Bone marrow (tissue), 2 donors: ENCODE data around the gene TMEM9.

Source experiments
- DNase-seq, 2 donors: peaks; one replicate each; lab custom pipeline; 2025; lab: John Stamatoyannopoulos, UW

The TMEM9 gene

DNA sequence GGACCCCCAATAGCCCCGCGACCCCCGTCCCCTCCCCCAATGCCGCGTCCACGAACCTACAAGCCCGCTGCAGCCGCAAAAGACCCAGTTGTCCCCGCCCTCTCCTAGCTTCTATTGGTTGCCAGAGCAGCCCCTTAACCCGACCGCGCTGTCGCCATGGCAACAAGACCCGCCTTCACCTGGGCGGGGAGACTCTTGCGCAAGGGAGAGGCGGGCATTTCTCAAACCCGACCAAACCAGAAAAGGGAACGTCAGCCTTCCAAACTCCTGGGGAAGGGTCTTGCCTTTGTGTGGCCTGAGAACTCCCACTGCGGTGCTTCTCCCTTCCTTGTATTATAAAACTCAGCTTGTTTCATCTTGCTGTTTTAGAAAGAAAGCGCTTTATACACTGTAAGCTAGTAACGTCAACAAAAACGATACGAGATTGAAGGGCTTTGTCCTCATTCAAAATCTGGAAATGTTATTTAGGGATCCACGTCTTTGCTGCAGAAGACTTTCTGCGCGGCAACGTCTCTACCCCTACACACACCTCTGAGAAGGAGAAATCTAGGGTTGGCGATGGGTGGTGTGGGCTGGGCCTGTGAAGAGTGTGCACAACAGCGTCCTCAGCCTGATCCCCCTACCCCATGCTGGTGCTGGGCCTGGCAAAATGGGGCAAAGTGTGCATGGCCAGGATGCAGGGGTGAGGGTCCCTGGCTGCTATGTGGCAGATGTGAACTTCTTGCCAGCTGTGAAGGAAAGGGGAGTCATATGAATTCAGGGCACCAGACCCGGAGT lies at the start of gene TMEM9:
TMEM9 (minus strand) TSS at position 86 of the 777 bp plus-strand sequence. CDS start 551 bp downstream, outside the sequence.
- DNase-seq, result peak; percentile 84 to 90

DNA sequence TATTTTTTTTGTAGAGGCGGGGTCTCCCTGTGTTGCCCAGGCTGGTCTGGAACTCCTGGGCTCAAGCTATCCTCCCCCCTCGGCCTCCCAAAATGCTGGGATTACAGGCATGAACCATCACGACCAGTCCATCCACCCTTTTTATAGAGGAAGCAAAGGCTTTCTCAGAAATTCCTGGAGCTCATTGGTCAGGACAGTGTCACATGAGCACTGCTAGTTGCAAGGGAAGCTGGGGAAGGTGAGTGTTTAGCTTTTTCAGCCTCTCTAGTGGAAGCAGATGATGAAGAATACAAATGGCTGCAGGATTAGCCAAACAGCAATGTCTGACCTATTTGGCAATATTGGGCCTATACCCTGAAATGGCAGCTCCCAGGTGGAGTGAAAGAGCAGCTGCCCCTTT lies 44.3 kb upstream of the TMEM9 start:
- no peak for DNase-seq

DNA sequence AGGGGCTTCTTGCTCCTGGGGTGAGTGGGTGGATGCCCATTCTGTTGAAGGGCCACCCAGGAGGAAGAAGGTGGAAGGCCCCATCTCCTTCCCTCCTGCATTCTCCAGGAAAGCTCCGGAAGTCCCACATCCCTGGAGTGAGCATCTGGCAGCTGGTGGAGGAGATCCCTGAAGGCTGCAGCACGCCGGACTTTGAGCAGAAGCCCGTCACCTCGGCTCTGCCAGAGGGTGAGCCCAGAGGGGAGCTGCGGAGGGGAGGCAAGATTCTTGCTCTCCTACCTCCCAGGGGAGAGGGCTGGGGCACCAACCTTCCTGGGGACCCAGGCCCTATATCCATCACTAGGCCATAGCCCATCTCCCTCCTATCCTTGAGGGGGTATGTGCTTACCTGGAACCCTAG lies 39.8 kb upstream of the TMEM9 start:
- DNase-seq, result no peak

DNA sequence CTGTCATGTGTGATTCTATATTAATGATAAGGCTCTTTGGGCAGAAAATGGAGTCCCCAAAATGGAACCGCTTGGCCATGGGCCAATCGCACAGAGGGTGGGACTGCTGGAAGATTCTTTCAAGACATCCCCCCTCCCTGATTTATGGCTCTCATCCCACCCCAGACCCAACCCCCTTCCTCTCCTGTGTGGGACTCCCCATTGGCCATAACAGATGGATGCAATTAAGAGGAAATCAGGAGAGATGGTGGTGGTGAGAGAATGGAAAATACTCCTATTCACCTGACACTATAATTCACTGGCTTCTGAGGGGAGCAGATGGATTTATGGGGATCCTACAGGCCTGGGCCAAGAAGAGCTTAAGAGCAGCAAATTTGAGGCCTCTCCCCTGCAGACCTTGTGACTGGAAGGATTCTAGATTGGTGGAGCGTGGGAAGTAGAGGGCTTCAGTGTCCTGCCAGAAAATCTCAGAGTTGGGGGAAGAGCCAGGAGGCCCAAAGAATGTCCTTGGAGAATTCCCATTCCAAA lies 38.1 kb upstream of the TMEM9 start:
- DNase-seq, result no peak

DNA sequence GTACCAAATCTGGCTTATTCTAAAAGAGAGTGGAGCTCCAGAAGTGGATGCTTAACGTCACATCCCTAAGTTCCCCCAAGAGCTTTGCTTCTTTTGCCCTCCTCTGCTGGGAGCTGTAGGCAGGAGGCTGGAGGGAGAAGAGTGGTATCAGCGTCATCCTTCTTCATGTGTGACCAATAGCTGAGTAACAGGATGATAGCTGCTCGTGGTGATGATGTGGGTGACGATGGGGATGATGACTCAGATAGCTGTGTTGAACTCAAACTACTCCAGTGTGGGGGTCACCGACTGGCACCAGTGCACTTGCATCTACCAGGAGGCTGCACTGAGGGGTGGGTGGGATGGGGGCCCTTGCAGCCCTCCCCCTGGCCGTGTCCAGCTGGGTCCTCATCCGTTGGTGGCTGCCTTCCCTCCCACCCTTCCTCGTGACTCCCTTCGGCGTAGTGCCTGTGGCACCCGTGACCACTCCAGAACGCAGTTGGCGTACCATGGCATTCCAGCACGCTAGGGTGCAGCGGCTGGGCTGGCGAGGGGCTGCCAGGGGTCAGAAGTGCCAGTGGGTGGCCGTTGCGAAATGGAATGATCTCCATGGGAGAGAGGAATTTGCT lies 37.5 kb upstream of the TMEM9 start:
- no peak for DNase-seq

DNA sequence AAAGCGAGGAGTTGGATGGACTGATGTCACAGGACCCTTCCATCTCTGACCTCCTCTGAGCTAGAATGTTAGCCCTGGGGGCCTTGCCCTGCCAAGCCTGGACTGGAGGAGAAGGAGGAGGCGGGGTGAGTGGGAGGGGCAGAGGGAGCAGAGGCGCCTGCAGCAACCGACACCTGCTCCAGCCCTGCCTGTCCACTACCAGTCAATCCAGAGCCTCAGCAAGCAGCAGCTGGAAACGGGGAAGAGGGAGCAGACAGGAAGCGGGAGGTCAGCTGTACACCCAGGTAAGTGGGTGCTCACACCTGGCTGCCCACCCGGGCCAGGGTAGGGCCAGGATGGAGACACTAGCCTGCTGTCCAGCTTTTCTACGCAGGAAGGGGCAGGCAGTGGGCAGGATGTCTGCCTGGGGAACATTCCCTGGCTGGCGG lies 36.4 kb upstream of the TMEM9 start, which contains the start of gene IGFN1:
IGFN1 (plus strand) TSS at position 201 of the 428 bp plus-strand sequence. CDS start 2,470 bp downstream, outside the sequence.
- DNase-seq, result no peak

DNA sequence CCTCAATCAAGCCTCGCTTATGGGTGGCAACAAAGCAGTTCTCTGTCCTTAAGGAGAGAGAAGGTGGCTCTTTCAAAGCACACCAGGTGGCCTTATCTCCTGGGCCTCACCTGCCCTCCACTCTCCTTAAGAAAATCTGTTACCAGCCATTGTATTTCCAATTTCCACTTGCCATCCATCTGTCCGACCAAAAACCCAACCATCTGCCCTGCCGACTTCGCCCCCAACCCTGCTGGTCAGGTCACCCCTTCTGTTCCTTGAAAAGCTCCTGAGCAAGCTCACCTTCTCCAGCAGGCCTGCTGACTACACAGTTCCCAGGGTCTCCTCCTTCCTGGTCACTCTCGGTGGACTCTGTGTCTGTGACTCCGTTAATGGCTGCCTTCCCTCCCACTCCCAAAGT lies 35.7 kb upstream of the TMEM9 start:
- no peak for DNase-seq

DNA sequence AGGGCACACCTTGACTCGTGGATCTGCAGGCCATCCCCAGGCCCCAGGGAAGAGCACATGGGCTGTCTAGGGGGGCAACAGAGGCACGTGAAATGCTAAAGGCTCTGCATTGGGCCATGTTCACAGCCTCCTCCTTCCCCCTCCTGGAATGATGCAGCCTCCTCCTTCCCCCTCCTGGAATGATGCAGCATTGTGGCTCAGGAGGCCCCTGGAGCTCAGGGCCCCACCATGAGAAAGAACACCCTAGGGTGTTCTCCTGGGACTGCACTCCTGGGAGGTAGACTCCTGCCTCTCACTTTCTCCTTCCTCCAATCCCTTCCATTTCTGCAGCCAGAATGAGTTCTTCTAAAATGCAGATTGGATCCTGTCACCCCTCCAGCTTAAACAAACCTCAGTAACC lies 34.8 kb upstream of the TMEM9 start:
- no peak for DNase-seq

DNA sequence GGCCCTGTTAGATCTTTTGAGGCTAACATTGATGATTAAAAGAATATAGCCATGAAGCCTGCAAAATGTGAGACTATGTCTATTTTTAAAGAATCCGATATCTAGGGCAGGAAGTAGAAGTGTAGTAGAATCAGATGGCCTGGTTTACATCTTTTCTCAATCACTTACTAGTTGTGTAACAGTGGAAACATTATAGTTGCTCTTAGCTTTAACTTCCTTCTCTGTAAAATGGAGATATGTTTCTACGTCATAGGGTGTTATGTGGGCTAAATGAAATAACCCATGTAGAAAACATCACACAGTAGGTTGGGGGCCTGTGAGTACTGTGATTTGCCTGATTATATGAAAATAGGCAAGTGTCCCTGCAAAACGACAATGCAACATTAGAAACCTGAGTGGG lies 31.9 kb upstream of the TMEM9 start:
- DNase-seq, result no peak

DNA sequence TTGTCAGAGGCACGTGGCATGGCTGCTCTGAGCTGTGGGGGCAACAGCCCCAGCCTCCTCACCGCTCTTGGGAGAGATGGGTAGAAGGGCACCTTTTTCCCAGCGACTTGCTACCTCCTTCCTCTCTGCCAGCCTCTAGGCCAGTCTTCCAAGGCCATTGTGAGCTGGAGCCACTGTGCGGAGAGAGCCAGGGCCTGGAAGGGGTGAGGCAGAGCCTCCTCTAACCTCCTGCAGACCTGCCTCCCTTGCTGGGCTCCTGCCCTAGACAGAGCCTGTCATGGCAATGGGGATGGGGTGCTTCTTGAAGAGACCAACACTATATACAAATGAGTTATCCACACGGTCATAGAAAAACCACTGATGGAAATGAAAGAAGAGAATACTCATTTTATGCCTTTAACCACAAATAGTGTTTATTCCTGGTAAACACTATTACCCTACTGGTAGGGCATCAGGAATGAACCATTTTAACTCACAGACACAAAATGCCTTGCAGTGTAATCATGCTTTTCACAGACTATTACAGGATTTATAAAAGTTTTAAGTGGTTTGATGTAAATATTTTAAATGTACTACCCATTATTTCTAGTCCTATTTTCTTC lies 31.4 kb upstream of the TMEM9 start:
- no peak for DNase-seq

DNA sequence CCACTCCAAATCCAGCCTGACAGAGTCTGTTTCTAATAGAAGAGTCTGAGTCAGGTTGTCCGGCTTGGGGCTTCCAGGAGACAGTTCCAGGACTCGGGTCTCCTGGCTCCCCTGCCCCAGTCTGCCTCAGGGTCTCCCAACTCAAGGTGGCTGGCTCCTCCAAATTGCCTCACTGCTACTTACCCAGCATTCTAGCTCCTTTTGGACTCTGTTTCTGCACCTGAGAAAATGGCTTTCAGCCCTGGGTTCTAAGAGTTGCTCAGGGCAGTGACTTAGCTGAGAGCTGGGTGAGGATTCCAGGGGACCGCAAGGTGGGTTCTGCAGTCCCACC lies 30.8 kb upstream of the TMEM9 start:
- no peak for DNase-seq

DNA sequence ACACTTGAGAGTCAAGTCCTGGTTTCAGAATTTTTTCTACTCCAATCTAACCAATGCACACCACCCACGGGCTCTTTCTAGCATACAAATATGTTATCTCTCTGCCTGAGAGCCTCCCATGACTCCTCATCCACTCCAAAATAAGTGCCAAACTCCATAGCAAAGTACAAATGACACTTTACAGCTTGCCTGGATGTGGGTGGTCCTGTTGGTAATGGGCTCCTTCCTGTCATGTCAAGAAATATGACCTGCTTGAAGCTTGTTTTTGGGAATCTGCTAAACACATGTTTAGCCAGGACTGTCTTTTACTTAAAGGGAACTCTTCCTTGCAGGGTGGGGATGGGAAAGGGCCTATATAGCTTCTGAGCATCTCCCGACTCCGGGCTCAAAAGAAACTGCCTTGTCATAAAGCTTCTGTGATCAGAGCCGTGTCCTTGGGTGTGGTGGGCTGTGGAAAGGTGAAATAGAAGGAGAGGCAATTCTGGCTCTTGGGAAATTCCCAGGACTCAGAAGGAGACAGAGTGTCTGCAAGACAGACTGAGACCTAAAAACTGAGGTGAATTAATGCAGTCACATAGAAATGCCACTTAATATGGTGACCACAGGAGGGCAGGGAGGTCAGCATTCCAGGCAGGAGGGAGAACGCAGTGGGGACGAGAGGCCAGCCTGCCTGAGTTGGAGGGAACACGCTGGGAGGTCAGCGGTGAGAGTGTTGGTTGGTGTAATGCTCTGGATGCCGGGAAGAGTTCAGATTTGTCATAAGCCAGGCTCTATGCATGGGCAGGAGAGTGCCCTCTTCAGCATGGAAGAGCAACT lies 30.2 kb upstream of the TMEM9 start:
- no peak for DNase-seq

DNA sequence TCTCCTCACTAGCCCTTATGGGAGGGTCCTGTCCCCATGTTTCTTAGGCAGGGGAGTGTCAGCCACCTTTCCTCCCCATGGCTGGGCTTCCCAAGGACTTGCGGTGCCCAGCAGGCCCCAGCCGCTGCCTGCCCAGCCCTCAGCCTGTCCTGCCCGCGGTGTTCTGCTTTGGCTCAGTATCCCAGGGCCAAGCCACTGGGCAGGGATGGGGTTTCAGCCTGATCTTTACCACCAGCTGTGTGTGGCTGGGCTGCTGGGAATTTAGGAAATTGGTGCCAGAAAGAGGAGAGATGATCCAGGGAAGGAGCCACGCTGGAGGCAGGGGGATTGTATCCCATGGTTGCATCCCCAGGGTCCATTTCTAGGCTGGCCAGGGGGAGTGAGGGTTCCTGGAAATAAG lies 29.5 kb upstream of the TMEM9 start:
- DNase-seq, result no peak

DNA sequence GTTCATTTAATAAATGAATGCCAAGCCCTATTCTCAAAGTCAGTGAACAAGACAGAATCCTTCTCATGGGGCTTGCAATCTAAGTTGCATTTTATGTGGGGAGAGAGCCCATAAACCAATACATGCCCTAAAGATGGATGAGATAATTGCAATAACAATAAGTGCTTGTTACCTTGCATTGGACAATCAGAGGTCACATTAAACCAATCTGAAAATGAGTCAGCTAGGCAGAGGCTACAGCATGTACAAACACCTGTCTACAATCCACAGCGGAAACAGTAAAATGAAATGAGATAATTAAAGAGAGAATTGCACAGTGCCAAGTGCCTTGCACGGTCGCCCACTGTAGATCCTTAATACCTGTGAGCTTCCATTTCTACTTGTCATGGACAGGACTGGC lies 28.9 kb upstream of the TMEM9 start:
- no peak for DNase-seq

DNA sequence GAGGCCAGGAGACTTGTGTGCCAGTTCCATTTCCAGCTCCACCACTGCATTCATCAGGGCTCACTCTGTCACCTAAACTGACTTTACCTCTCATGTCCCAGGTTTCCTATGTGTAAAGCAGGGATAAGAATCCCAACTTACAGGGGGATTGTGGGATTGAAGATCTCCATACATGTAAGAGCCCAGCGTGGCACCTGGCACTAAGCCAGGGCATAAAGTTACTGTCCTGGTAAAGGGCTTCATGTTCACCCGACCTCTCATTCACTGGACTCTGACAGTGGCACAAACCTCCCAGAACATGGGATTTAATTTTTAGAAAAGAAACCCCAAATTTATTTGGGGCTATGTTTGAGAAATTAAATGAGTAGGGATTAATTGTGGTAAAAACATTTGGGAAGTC lies 27.5 kb upstream of the TMEM9 start:
- no peak for DNase-seq

DNA sequence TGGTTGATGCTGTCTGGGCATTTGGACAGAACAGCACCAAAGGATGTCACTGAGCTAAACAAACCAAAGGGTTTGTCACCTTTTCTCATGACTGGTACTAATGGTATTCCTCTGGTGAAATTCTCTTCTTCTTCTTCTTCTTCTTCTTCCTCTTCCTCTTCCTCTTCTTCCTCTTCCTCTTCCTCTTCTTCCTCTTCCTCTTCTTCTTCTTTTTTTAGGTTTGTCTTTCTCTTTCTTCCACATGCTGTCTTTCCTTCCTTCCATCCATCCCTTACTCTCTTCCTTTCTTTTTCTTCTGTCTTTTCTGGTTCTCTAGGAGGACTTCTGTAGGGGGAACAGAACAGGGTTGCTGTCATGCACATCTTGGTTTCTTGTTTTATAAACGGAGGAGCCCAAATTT lies 27.0 kb upstream of the TMEM9 start:
- no peak for DNase-seq

DNA sequence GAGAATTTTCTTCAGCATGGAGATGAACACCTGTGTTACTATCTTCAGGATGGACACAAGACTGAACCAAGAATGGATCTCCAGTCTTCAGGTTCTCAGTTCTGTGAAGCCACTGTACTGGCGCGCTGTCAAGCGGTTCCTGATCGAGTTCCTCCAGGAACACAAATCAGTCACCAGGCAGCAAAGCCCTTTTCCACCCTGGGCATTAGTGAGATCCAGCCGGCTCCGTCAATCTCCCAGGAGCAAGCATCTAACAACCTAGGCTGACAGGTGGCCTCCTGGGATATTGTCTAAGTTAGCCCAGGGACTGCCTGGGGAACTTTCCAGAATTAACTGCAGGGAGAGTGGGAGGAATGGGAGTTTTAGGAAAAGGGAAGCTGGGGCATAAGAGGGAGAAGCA lies 26.6 kb upstream of the TMEM9 start:
- no peak for DNase-seq

DNA sequence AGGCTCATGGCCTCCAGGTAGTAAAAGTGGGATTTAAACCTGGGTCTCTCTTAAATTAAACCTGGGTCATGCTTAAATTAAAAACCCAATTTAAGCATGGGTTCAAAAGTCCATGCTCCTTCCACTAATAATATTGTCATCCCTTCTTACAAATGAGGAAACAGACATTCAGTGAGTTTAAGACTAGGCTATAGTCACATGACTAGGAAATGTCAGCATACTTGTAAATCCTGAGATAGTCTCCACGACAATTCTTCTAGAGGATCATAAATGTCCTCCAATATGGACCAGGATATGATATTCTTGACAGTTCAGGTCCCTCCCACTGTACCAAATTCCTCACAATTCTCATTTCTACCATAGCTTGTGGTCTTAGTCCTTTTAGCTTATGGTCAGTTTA lies 25.9 kb upstream of the TMEM9 start:
- DNase-seq, result no peak

DNA sequence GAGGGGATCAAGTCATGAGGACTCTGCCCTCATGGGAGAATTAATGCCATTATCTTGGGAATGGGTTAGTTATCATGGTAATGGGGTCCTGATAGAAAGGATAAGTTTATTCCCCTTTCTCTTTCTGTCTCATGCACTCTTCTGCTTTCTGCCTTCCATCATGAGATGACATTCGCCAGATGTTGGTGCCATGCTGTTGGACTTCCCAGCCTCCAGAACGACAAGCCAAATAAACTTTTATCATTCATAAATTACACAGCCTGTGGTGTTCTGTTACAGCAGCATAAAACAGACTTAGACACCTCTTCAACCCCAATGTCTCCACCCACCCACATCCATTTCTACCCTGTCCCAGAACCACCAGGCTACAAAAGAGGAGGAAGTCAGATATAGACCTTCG lies 24.4 kb upstream of the TMEM9 start:
- DNase-seq, result no peak

DNA sequence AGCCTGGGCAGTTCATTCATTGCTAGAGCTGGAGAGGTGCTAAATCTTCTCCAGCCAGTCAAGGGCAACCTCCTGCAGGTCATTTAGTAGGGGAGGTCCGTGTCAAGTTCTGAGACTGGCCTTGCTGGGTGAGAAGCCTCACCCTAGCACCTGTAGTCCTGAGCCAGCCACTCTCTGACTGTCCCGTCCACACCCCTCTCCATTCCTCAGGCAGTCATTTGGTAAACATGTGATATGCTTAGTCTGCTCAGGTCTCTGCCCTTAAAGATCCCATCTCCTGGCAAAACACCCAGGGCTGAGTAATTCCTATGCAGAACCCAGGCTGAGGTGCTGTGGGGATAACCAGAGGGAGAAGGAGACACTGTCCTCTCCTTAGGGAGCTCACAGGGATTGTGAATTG lies 22.7 kb upstream of the TMEM9 start:
- no peak for DNase-seq

DNA sequence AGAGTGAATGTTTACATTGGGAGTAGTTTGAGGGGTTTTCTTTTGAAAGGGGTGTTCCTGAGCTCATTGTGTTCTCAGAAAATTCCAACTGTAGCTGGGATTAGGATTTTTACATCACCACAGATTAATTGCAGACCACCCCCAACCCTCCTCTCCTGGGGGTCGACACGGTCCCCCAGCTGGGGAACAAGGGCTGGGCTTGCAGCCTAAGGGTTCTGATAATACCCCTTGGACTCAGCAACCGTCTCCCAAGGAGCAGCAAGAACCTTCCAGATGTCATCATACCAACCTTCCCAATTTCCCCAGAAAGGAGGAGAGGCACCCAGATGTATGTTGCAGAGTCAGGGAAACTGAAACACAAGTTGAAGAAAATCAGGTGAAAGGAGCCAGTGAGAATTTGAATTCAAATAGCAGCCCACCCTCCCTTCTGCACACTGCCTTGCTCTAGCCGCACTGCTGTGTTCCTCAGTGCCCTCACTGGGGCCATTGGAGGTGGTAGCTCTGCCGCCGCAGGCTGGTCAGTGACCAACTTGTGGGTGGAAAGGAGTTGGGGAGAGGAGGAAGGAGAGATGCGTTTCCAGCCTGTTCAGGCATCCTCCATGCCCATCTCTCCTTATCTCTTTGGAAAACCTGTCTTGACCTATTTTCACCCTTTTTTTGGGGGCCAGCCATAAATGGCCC lies 21.7 kb upstream of the TMEM9 start:
- no peak for DNase-seq

DNA sequence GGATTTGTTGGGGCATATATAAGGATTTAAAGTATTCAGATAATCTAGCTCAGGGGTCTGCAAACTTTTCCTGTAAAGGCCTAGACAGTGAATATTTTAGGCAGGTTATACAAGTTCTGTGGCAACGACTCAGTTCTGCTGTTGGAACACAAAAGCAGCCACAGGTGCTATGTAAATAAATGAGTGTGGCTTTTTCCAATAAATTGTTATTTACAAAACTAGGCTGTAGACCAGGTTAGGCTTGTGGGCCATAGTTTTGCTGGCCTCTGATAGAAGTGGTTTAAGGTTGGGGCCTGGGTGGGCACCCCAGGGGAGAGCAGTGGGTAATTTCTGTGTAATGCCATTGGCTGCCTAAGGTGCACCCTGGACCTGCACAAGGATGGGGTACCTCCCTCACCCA lies 19.5 kb upstream of the TMEM9 start:
- no peak for DNase-seq
